ENCODE data around the gene LETM1. TPM values are rescaled to one million over a fixed set of nuclear protein-coding genes. Genes with fewer than 3 reads are reported as not detected.

Gene LETM1
- total and polyA plus RNA-seq, 2 donors (not counting 1 experiment from before 2014, with no cell fraction given), result 15.8 to 70.4 TPM

- no peak overlapping the region for H3K27ac ChIP-seq (ENCODE audit: insufficient read depth, low read length)
- no peaks in the 10 kb centered on the region for H3K4me1 ChIP-seq (ENCODE audit: control insufficient read depth, extremely low read depth, insufficient read depth, low read length)
- TF ChIP-seq EZH2 (IDR thresholded peaks at IDR 0.05; ENCODE audit: low read length, missing control alignments) (no peak), CTCF (conservative IDR thresholded peaks at IDR 0.05 in 1 of 2, IDR thresholded peaks at IDR 0.05 in 1 of 2; ENCODE audit: low read depth in 1 of 2, low read length in 2 of 2) (no peak)
- DNase-seq (ENCODE audit: low read depth in 2 of 2), result no peak
- H3K4me2 ChIP-seq (ENCODE audit: extremely low read depth, insufficient read depth, low read length), result no peak overlapping the region
- no peaks in the 10 kb centered on the region for H4K20me1 ChIP-seq (ENCODE audit: control insufficient read depth, extremely low read depth, insufficient read depth, low read length)
- H3K27me3 ChIP-seq (ENCODE audit: control insufficient read depth, insufficient read depth, low read length), result no peaks in the 10 kb centered on the region
- no peaks in the 10 kb centered on the region for H3K9me3 ChIP-seq (ENCODE audit: control insufficient read depth, insufficient read depth, low read depth, low read length)
- no peak overlapping the region for H3K9ac ChIP-seq (ENCODE audit: insufficient read depth, low read length)
- no peaks in the 10 kb centered on the region for H3K79me2 ChIP-seq (ENCODE audit: control insufficient read depth, insufficient read depth, low read length)
- no peaks in the 10 kb centered on the region for H3K36me3 ChIP-seq (ENCODE audit: control insufficient read depth, insufficient read depth, low read length)
- H2AFZ ChIP-seq (ENCODE audit: low read length), result no peak overlapping the region
- no peak overlapping the region for H3K4me3 ChIP-seq (replicated peaks in 1 of 4; ENCODE audit: control extremely low read depth in 1 of 4, insufficient read depth in 1 of 4, low read depth in 3 of 4, low read length in 4 of 4)
Observed at GRCh38 chr4:1864076-1865008, 8.4 kb upstream of the LETM1 start.

DNA sequence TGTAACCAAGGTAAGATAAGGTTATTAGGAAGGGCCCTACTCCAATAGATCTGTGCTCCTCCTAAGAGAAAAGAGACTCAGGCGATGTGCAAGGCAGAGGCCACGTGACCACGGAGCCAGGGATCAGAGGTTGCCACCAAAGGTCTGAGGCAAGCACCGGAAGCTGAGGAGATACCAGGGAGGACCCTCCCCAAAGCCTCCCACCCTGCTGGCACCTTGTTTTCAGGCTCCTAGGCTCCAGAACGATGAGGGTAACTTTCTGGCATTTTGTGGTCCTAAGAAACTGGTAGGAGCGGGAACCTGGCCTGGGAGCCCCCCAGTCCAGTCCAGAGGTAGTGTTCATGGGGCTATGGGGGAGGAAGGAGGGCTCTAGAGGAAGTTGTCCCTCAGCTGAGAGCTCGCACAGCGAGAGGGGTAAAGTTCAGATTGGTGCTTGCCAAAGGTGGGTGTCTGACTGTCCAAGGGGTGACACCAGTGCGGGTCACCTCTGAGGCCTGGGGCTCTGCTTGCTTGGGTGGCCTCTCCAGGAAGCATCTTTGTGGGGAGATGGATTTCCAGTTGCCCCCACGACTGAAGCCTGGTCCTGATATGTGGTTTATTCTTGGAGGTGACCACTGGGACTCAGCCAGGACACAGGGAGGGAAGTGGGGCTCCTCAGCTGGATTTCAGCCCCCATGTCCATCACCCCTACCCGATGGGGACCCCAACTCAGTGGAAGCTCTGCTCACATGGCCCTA is 7.5 kb upstream of the LETM1 start:
- no peak for DNase-seq (ENCODE audit: low read depth in 2 of 2)
- Histone ChIP-seq H3K27ac (ENCODE audit: insufficient read depth, low read length) (no peak overlapping the region), H3K9ac (ENCODE audit: insufficient read depth, low read length) (no peak overlapping the region), H3K36me3 (ENCODE audit: control insufficient read depth, insufficient read depth, low read length) (no peaks in the 10 kb centered on the region), H3K27me3 (ENCODE audit: control insufficient read depth, insufficient read depth, low read length) (no peaks in the 10 kb centered on the region), H3K4me1 (ENCODE audit: control insufficient read depth, extremely low read depth, insufficient read depth, low read length) (no peaks in the 10 kb centered on the region), H4K20me1 (ENCODE audit: control insufficient read depth, extremely low read depth, insufficient read depth, low read length) (no peaks in the 10 kb centered on the region), H3K79me2 (ENCODE audit: control insufficient read depth, insufficient read depth, low read length) (no peaks in the 10 kb centered on the region), H3K4me2 (ENCODE audit: extremely low read depth, insufficient read depth, low read length) (no peak overlapping the region), H2AFZ (ENCODE audit: low read length) (no peak overlapping the region), H3K4me3 (replicated peaks in 1 of 4; ENCODE audit: control extremely low read depth in 1 of 4, insufficient read depth in 1 of 4, low read depth in 3 of 4, low read length in 4 of 4) (no peak overlapping the region), H3K9me3 (ENCODE audit: control insufficient read depth, insufficient read depth, low read depth, low read length) (no peaks in the 10 kb centered on the region)
- TF ChIP-seq CTCF (conservative IDR thresholded peaks at IDR 0.05 in 1 of 2, IDR thresholded peaks at IDR 0.05 in 1 of 2; ENCODE audit: low read depth in 1 of 2, low read length in 2 of 2), result no peak

DNA sequence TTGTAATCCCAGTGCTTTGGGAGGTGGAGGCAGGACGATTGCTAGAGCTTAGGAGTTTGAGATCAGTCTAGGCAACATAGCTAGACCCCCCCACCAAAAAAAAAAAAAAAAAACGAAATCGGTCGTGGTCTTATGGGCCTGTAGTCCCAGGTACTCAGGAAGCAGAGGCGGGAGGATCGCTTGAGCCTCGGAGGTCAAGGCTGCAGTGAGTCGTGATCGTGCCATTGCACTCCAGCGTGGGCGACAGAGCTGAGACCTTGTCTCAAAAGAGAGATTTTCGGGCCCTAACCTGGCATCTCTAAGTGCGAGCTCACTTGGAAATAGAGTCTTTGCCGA is 7.0 kb upstream of the LETM1 start:
- Histone ChIP-seq H2AFZ (ENCODE audit: low read length) (no peak overlapping the region), H3K27me3 (ENCODE audit: control insufficient read depth, insufficient read depth, low read length) (no peaks in the 10 kb centered on the region), H3K27ac (ENCODE audit: insufficient read depth, low read length) (no peak overlapping the region), H3K79me2 (ENCODE audit: control insufficient read depth, insufficient read depth, low read length) (no peaks in the 10 kb centered on the region), H3K4me3 (replicated peaks in 1 of 4; ENCODE audit: control extremely low read depth in 1 of 4, insufficient read depth in 1 of 4, low read depth in 3 of 4, low read length in 4 of 4) (no peak overlapping the region), H3K9ac (ENCODE audit: insufficient read depth, low read length) (no peak overlapping the region), H3K4me2 (ENCODE audit: extremely low read depth, insufficient read depth, low read length) (no peak overlapping the region), H3K36me3 (ENCODE audit: control insufficient read depth, insufficient read depth, low read length) (no peaks in the 10 kb centered on the region), H3K9me3 (ENCODE audit: control insufficient read depth, insufficient read depth, low read depth, low read length) (no peaks in the 10 kb centered on the region), H3K4me1 (ENCODE audit: control insufficient read depth, extremely low read depth, insufficient read depth, low read length) (no peaks in the 10 kb centered on the region), H4K20me1 (ENCODE audit: control insufficient read depth, extremely low read depth, insufficient read depth, low read length) (no peaks in the 10 kb centered on the region)
- no peak for DNase-seq (ENCODE audit: low read depth in 2 of 2)
- TF ChIP-seq CTCF (conservative IDR thresholded peaks at IDR 0.05 in 1 of 2, IDR thresholded peaks at IDR 0.05 in 1 of 2; ENCODE audit: low read depth in 1 of 2, low read length in 2 of 2) (no peak), EZH2 (IDR thresholded peaks at IDR 0.05; ENCODE audit: low read length, missing control alignments) (no peak)

Measured in fibroblast of lung (primary cell).